NB4 (cell line): ENCODE measurements around the gene DIS3L2.
A peak's percentile ranks its signal among the peaks of the same experiment; 100 is the strongest.

Source experiments
- DNase-seq: peaks from one replicate; pipeline ENCODE4 v3.0.0; 2010; ENCODE audit warnings: low read depth
- H3K4me3 ChIP-seq: one replicate; pipeline ENCODE4 v1.5.1; 2011; ENCODE audit warnings: mild to moderate bottlenecking, low read depth, low read length, moderate library complexity
- CTCF ChIP-seq: IDR thresholded peaks from one replicate; pipeline ENCODE4 v1.5.1; 2012; ENCODE audit warnings: low read depth, low read length
- MAX ChIP-seq: IDR thresholded peaks from 2 replicates; pipeline ENCODE4 v1.6.1; 2011; ENCODE audit warnings: low read depth, low read length
- MYC ChIP-seq: IDR thresholded peaks from 2 replicates; pipeline ENCODE4 v1.6.1; 2011; ENCODE audit warnings: low read depth, low read length
- POLR2A ChIP-seq: IDR thresholded peaks from 2 replicates; pipeline ENCODE4 v1.6.1; 2011; ENCODE audit warnings: mild to moderate bottlenecking; ENCODE audit not compliant: insufficient read length; ENCODE audit errors: extremely low read depth

The DIS3L2 gene

GRCh38 chr2:232304236-232304635, 342.7 kb downstream of the DIS3L2 start:
- H3K4me3 ChIP-seq: no peak overlapping the region
- TF ChIP-seq POLR2A (no peak), MYC (no peak), CTCF (no peak), MAX (no peak)
- no peak for DNase-seq

GRCh38 chr2:232306741-232307305, 345.3 kb downstream of the DIS3L2 start:
- TF ChIP-seq POLR2A (no peak), CTCF (no peak), MYC (no peak), MAX (no peak)
- DNase-seq: no peak
- no peak overlapping the region for H3K4me3 ChIP-seq

- H3K4me3 ChIP-seq: no peak overlapping the region
- no peak for DNase-seq
- no peak for TF ChIP-seq POLR2A
- no peak for TF ChIP-seq CTCF
- no peak for TF ChIP-seq MAX
- TF ChIP-seq MYC: no peak
These were observed 346.3 kb downstream of the DIS3L2 start for GRCh38 chr2:232307854-232308253.

- DNase-seq: no peak
- TF ChIP-seq CTCF: no peak
- TF ChIP-seq MYC: no peak
- H3K4me3 ChIP-seq: no peak overlapping the region
These were observed 347.5 kb downstream of the DIS3L2 start for GRCh38 chr2:232308986-232309385.

- DNase-seq: peak; percentile 45
- H3K4me3 ChIP-seq: no peak overlapping the region
- TF ChIP-seq POLR2A (no peak), MYC (0 out of 2 replicates have a peak, but pooled peaks have one; percentile 8), MAX (peak; percentile 45; the same call in 1 of the 2 replicates), CTCF (no peak)
These were observed 348.1 kb downstream of the DIS3L2 start for GRCh38 chr2:232309592-232309991.

GRCh38 chr2:232310121-232310520, 348.6 kb downstream of the DIS3L2 start:
- H3K4me3 ChIP-seq: no peak overlapping the region
- DNase-seq: peak; percentile 35
- TF ChIP-seq MYC: no peak
- no peak for TF ChIP-seq CTCF
- TF ChIP-seq POLR2A: no peak
- no peak for TF ChIP-seq MAX
